Ishikawa (cell line): Measurements from ENCODE around the gene NANS.

Experiments
- CEBPB ChIP-seq: IDR thresholded peaks from 2 replicates; pipeline ENCODE4 v1.6.1; 2012
- EGR1 ChIP-seq: IDR thresholded peaks from 2 replicates; pipeline ENCODE4 v1.6.1; 2012
- EP300 ChIP-seq: IDR thresholded peaks from 2 replicates; pipeline ENCODE4 v1.6.1; 2012; ENCODE audit warnings: borderline replicate concordance
- FOXM1 ChIP-seq: IDR thresholded peaks from 2 replicates; pipeline ENCODE4 v1.6.1; 2012; ENCODE audit warnings: low read depth, borderline replicate concordance
- MAX ChIP-seq: IDR thresholded peaks from 2 replicates; pipeline ENCODE4 v1.6.1; 2012
- RAD21 ChIP-seq: IDR thresholded peaks from 2 replicates; pipeline ENCODE4 v1.6.1; 2012; ENCODE audit warnings: low read depth
- TAF1 ChIP-seq: IDR thresholded peaks from 2 replicates; pipeline ENCODE4 v1.6.1; 2012; ENCODE audit warnings: low read depth, mild to moderate bottlenecking
- TCF12 ChIP-seq: IDR thresholded peaks from 2 replicates; pipeline ENCODE4 v1.6.1; 2012; ENCODE audit warnings: low read depth
- TF ChIP-seq, protein P1 (sequence below): IDR thresholded peaks from 2 replicates; pipeline ENCODE4 v1.6.1; 2012; ENCODE audit warnings: low read depth, mild to moderate bottlenecking

DNA sequence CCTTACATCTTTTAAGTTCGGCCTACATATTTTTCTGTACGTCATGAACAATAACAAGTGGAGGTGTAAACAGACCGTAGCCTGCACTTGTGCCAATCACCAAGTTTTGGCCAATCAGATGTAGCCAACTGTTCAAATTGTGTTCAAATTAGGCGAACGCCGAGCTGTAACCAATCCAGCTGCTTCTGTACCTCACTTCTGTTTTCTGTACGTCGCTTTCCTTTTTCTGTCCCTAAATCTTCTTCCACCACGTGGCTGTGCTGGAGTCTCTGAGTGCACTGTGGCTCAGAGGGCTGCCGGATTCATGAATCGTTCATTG, 36.0 kb downstream of the NANS start:
- TF ChIP-seq RAD21, result no peak
- TF ChIP-seq TAF1, result no peak
- TF ChIP-seq MAX, result no peak
- no peak for TF ChIP-seq EP300
- TF ChIP-seq, protein P1, sequence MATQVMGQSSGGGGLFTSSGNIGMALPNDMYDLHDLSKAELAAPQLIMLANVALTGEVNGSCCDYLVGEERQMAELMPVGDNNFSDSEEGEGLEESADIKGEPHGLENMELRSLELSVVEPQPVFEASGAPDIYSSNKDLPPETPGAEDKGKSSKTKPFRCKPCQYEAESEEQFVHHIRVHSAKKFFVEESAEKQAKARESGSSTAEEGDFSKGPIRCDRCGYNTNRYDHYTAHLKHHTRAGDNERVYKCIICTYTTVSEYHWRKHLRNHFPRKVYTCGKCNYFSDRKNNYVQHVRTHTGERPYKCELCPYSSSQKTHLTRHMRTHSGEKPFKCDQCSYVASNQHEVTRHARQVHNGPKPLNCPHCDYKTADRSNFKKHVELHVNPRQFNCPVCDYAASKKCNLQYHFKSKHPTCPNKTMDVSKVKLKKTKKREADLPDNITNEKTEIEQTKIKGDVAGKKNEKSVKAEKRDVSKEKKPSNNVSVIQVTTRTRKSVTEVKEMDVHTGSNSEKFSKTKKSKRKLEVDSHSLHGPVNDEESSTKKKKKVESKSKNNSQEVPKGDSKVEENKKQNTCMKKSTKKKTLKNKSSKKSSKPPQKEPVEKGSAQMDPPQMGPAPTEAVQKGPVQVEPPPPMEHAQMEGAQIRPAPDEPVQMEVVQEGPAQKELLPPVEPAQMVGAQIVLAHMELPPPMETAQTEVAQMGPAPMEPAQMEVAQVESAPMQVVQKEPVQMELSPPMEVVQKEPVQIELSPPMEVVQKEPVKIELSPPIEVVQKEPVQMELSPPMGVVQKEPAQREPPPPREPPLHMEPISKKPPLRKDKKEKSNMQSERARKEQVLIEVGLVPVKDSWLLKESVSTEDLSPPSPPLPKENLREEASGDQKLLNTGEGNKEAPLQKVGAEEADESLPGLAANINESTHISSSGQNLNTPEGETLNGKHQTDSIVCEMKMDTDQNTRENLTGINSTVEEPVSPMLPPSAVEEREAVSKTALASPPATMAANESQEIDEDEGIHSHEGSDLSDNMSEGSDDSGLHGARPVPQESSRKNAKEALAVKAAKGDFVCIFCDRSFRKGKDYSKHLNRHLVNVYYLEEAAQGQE, result no peak
- no peak for TF ChIP-seq CEBPB
- no peak for TF ChIP-seq EGR1
- no peak for TF ChIP-seq FOXM1
- TF ChIP-seq TCF12, result no peak
